Activated CD8-positive, alpha-beta memory T cell treated with anti-CD3 and anti-CD28 coated beads, Interleukin-2, amount 50 U/mL, for 24 hours (primary cell): ENCODE measurements around the gene ZNF678.
"Not testable (repeated sequence)": the region's sequence is repeated elsewhere in the genome, so short reads cannot be mapped to it uniquely, and the experiment has no call there.

ENCODE experiments used
- DNase-seq: peaks from one replicate; pipeline ENCODE4 v3.0.0-alpha.2; 2020; ENCODE audit errors: extremely low read depth

The ZNF678 gene

DNA sequence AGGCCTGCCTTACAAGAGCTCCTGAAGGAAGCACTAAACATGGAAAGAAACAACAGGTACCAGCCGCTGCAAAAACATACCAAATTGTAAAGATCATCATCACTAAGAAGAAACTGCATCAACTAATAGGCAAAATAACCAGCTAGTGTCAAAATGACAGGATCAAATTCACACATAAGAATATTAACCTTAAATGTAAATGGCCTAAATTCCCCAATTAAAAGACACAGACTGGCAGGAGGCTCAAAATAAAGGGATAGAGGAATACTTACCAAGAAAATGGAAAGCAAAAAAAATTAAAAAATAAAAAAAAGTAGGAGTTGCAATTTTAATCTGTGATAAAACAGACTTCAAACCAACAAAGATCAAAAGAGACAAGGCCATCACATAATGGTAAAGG, 11.5 kb upstream of the ZNF678 start:
- not testable (repeated sequence) for DNase-seq

DNA sequence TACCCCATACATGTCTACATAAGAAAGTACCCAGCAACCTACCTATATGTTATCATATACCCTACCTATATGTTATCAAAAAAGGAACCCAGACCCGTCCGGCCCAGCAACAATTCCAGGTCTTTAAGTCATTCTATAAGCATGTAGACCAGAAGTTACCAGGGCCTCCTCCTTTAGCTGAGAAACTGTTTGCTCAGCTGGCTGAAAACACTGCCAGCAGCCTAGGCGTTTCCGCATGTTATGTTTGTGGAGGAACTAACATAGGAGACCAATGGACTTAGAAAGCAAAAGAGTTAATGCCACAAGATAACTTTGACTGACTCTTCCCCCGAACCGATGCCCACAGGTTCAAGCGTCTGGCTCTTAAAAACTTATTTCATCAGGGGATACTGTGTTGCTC, 7.1 kb upstream of the ZNF678 start:
- no peak for DNase-seq

DNA sequence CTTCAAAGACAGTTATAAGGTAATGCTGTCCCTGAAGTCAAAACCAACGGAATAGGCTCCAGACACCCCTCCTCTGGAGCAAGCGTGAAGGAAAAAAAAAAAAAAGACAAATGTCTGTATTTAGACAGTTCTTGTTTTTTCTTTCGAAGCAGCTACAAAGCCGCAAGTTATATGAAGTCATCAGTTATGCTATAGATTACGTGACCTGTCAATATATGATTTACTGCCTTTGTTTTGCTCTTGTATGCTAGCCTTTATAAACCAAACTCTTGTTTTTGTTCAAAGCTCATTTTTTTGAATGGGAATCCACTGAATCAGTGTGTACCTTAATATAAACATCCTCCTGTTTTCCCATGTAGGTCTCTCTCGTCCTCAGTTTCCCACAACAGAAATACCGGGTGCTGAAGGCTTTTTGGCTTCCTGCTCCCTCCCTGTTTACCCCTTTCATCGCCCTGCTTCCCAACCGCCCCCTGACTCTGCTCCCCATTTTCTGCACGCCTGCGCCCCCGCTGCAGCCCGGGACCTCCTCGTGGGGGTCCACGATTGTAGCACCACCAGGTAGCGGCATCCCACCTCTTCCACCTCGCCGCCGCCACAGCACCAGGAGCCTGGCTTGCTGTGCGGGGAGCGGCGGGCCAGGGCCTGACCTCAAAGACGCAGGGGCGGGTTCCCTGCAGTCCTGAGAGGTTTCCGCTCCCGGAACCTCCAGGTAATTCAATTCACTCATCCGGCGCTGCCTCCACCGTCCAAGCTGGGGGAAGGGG, 5.2 kb upstream of the ZNF678 start:
- DNase-seq, result no peak

DNA sequence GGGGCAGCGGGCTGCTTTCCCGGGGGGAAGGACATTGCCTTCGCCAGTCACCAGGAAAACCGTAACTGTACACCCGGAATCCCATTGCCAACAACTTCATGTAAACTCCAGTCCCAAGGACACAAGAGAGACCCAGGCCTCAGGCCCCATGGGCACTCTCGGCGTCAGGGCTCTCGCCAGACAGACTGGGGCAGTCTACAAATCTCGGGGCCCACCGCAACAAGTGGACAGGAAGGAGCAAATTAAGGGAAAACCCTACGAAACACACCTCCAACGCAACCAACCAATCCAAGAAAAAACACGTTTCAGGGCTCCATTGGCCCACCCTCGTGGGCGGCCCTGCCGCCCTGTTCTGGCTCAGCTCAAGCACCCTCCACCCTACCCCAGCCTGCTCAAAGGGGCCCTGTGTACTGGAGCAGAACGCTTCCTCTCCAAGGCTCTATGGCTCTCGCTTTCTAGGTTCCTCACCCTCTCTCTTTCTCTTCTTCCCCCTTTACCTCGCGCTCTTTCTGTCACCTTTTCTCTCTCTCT, 4.6 kb upstream of the ZNF678 start:
- DNase-seq, result no peak

DNA sequence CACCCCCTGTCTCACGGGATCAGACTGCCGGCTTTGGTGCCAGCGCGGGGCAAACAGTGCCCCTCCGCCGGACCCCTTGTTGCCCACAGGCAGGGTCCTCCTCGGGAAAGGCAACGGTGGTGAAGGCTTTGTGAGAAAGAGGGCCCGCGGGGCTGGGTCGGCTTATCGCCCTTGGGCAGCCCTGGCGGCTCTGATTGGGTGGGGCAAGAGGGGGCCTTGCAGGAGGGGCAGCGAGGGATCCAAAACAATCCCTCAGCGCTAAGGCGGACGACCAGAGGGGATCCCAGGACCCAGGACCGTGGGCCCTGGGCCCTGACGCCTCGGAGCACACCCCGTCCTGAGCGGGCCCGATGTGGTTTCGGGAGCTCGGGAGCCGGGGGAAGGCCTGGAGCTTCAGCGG, 3.9 kb upstream of the ZNF678 start:
- no peak for DNase-seq

DNA sequence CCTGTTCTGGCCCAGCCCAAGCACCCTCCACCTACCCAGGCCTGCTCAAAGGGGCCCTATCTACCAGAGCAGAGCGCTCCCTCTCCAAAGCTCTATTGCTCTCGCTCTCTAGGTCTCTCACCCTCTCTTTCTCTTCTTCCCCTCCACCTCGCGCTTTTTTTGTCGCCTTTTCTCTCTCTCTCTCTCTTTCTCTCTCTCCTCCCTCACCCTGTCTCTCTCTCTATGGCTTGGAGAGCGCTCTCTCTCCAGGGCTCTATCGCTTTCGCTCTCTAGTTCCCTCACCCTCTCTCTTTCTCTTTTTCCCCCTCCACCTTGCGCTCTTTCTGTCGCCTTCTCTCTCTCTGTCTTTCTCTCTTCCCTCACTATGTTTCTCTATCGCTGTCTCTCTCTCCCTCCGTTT, 3.4 kb upstream of the ZNF678 start:
- DNase-seq, result no peak

DNA sequence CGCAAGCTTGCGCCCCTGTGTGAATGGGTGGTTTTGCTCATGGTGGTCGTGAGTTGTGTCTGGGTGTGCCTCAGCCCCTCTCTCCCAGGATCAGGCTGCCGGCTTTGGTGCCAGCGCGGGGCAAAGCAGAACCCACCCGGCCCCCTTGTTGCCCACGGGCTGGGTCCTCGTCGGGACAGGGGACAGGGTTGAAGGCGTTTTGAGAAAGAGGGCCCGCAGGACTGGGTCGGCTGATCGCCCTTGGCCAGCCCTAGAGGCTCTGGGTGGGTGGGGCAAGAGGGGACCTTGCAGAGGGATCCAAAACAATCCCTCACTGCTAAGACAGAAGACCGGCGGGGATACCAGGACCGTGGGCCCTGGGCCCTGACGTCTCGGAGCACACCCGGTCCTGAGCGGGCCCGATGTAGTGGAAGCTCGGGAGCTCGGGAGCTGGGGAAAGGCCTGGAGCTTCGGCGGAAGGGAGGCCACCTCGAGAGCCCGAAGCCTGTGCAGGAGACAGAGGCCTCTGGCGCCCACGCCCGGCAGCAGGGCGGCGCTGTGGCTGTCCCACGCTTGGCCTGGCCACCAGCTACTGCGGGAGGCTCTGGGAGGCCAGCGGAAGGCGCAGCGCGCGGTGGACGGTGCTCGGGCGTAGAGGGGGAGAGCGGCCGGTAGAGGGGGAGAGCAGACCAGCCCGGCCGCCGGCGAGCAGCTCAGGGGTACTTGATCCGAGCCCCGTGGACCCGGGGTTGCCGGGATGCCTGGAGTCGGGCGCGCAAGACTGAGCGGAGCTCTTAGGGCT, 2.8 kb upstream of the ZNF678 start:
- no peak for DNase-seq

DNA sequence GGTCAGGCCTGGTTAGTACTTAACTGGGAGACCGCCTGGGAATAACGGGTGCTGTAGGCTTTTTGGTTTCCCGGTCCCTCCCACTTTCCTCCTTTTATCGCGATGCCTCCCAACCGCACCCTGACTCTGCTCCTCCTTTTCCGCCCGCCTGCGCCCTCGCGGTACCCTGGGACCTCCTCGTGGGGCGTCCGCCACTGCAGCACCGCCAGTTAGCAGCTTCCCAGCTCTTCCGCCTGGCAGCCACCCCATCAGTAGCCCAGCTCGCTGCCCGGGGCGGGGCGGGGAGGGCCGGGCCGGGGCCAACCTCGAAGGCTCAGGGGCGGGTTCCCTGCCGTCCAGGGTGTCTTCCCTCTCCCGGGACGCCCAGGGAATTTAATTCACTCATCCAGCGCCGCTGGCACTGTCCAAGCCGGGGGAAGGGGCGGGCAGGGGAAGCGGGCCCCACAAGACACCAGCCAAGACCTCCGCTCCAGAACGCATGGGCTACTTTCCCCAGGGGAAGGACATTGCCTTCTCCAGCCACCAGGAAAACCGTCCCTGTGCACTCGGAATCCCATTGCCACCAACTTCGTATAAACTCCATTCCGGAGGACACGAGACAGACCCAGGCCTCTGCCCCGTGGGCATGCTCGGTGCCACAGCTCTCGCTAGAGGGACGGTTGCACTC, 2.0 kb upstream of the ZNF678 start:
- DNase-seq, result no peak

DNA sequence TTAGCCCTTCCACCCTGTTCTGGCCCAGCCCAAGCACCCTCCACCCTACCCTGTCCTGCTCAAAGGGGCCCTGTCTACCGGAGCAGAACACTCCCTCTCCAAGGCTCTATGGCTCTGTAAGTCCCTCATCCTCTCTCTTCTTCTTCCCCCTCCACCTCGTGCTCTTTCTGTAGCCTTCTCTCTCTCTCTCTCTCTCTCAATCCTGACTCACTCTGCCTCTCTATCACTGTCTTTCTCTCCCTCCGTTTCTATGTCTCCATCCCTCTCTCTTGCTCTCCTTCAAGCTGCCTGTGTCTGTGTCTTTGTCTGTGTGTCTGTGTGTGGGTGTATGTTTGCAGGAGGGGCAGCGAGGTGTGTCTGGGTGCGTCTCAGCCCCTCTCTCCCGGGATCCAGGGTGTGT, 1.3 kb upstream of the ZNF678 start:
- DNase-seq, result no peak

DNA sequence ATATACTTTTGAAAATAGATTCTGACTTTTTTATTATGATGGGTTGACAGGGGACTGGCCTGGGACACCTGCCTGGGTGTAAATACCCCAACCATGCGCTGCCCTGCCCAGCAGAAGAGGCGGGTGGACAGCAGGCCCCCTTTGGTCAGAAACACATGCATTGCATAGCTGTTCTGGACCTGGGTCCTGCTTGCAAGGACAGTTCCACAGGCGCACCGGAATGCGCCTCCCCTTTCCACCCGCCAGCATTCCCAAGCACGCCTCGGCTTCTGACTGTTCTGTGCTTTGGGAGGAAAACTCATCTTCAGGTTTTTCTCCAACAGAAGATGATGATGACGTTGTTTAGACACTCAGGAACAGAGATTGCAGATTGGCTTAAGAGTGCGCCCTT, 428 bp upstream of the ZNF678 start:
- DNase-seq, result no peak

DNA sequence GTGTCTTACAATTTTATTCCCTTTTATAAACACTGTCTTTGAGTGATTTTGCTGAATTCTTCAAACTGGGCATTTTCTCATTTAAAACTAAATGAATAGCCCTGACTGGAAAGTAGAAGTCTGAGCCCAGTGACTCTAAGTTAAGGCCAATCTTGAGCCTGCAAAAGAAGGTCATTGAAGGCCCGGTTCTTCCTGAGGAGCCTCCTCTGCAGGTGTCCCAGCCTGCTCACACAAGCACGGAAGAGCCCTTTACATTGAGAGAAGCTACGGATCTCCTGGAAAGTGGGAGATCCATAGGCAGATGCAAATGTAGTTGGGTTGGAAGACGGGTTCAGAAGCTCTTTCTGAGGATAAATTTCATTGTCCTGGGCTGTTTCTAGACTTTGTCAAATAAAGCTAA, 3.9 kb downstream of the ZNF678 start:
- DNase-seq, result no peak

DNA sequence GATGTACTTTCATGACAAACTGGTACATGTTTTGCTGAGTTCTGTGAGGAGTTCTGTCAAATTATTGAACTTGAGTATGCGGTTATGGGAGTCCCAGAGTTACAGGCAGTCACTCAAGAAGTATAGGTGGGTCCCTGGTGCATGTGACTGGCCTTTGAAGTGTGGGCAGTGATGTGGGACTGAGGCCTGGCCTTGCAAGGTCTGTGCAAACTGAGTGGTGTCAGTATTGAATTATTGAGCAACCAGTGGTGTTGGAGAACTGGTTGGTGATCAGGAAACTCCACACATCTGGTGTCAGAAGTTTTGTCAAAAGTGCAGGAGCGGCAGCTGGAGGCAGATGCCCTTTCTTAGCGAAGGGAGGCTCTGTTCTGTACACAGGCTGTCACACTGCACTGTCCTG, 5.2 kb downstream of the ZNF678 start:
- no peak for DNase-seq

DNA sequence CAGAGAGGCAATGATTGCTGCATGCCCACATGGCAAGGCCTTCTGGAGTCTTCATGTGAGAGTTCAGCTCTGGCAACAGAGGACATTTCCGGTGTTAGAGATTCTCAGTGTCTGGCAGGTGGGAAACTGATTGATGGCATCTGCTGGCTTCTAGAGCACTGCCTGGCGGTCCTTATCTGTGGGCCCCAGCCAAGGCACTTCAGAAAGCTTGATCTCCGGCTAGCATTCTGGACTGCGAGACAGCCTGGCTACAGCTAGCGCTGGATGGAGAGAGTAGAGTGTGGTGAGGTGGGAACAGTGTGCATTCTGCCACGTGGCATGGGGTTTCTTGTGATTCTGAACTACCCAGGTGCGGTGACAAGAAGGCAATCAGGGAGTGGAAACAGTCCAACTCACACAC, 9.4 kb downstream of the ZNF678 start:
- DNase-seq, result no peak

DNA sequence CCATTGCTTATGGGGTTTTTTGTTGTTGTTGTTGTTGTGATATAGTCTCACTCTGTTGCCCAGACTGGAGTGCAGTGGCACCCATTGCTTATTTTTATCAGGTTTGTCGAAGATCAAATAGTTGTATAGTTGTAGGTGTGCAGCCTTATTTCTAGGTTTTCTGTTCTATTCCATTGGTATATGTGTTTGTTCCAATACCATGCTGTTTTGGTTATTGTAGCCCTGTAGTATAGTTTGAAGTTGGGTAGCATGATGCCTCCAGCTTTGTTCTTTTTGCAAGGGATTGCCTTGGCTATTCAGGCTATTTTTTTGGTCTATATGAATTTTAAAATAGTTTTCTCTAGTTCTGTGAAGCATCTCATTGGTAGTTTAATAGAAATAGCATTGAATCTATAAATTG, 11.6 kb downstream of the ZNF678 start:
- DNase-seq, result no peak

DNA sequence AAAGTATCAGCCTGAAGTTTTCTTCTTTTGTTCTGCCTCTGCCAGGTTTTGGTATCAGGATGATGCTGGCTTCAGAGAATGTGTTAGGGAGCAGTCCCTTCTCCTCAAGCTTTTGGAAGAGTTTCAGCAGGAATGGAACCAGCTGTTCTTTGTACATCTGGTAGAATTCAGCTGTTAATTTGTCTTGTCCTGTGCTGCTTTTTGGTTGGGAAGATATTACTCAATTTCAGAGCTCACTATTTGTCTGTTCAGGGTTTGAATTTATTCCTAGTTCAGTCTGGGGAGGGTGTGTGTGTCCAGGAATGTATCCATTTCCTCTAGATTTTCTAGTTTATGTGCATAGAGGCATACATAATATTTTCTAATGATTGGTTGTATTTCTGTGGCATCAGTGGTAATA, 12.8 kb downstream of the ZNF678 start:
- DNase-seq, result no peak

DNA sequence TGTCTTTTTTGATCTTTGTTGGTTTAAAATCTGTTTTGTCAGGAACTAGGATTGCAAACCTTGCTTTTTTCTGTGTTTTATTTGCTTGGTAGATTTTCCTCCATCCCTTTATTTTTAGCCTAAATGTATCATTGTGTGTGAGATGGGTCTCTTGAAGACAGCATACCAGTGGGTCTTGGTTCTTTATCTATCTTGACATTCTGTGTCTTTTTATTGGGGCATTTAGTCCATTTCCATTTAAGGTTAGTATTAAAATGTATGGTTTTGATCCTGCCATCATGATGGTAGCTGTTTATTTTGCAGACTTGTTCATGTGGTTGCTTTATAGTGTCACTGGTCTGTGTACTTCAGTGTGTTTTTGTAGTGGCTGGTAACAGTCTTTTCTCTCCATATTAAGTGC, 14.1 kb downstream of the ZNF678 start:
- DNase-seq, result no peak

DNA sequence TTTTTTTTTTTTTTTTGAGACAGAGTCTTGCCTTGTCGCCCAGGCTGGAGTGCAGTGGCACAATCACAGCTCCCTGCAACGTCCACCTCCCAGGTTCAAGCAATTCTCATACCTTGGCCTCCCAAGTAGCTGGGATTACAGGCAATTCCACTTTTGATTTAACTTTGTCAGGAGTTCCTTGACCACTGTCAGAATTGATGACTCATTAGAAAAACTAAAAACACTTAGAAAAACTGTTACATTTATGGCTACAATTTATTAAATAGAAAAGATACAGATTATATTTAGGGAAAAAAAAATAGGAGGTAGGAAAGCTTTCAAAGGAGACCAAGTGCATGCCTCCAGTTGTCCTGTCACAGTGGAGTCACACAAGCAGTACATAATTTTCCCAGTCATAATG, 20.0 kb downstream of the ZNF678 start:
- DNase-seq, result no peak

DNA sequence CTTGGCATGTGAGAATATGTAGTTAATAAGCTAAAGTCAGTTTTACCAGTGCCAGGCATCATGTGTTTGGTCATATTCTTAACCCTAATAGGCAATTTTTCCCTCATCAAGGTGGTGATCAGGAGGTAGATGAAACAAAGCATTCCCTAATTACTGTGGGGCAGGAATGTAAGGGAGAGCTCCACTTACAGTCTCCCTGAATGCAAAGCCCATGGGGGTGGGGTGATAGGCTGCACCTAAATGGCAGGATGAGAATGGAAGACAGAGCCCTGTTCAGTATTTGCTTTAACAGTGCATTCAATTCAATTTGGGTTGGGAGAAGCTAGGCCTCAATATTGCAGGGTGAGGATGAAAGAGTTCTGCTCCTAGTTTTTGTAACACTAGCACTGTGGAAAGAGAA, 23.4 kb downstream of the ZNF678 start:
- no peak for DNase-seq

DNA sequence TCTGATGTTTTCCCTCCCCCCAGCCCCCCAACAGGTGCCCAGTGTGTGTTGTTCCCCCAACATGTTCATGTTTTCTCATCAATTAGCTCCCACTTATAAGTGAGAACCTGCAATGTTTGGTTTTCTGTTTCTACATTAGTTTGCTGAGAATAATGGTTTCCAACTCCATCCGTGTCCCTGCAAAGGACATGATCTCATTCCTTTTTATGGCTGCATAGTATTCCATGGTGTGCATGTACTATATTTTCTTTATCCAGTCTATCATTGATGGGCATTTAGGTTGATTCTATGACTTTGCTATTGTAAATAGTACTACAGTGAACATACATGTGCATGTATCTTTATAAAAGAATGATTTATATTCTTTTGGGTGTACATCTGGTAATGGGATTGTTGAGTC, 24.6 kb downstream of the ZNF678 start:
- DNase-seq, result no peak

DNA sequence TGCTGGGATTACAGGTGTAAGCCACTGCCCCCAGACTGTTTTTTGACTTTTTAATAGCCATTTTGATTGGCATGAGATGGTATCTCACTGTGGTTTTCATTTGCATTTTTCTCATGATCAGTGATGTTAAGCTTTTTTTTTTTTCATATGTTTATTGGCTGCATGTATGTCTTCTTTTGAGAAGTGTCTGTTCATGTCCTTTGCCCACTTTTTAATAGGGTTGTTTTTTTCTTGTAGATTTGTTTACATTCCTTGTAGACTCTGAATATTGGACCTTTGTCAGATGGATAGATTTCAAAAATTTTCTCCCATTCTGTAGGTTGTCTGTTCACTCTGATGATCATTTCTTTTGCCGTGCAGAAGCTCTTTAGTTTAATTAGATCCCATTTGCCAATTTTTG, 25.4 kb downstream of the ZNF678 start:
- DNase-seq, result not testable (repeated sequence)

DNA sequence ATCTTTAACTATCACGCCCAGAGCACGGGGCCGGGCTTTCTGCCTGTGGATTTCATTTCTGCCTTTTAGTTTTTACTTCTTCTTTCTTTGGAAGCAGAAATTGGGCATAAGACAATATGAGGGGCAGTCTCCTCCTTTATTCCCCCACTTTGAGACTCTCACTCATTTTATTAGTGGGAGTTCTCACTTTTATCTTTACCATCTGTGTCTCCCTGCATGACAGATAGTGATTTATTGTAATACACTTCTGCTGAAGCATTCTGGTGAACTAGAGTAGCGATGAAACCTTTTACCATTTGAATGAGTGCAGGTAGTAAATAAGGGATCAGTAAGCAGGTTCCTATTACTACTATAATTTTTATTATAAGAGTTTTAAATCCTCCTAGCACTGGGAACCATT, 26.4 kb downstream of the ZNF678 start:
- not testable (repeated sequence) for DNase-seq

DNA sequence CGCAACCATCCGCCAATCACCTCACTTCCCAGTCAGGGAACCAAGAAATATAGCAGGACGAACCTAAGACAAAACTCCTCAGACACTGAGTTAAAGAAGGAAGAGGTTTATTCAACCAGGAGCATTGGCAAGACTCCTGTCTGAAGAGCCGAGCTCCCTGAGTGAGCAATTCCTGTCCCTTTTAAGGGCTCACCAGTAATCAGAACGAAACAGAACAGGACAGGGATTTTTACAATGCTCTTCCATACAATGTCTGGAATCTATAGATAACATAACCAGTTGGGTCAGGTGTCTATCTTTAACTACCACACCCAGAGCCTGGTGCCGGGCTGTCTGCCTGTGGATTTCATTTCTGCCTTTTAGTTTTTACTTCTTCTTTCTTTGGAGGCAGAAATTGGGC, 32.9 kb downstream of the ZNF678 start:
- DNase-seq, result not testable (repeated sequence)

DNA sequence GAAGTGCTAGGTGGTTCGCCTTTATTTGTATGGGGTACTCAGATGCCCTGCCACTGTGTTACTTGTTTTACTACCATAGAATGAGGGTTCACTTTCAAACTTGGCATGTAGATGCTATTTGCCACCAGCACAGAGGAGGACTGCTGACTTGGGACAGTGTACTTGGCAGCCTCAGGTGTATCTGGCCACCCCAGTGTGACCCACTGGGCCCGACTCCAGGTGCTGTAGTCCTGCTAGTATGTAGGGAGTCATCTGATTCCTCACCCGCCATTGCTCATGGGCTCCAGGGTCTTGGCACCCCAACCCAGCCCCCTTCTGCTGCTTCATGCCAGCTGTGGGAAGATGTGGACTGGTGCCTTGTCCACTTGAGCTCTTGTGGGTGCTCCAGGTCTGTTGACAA, 40.0 kb downstream of the ZNF678 start:
- DNase-seq, result no peak
